Chondrocyte (in vitro differentiated cells): ENCODE results near the gene ITM2C. TPM values are rescaled to one million over a fixed set of nuclear protein-coding genes. Genes with fewer than 3 reads are reported as not detected.

Experiments
- DNase-seq: peaks from one replicate; pipeline ENCODE4 v3.0.0; 2021; ENCODE audit warnings: mixed read lengths, low spot score
- H3K27ac Mint-ChIP-seq: one replicate; pipeline ENCODE4 v1.8.0; 2021; ENCODE audit warnings: mild to moderate bottlenecking, moderate library complexity, mixed read lengths; ENCODE audit not compliant: unreplicated experiment
- H3K27me3 Mint-ChIP-seq: 2 replicates; pipeline ENCODE4 v1.8.0; 2021; ENCODE audit warnings: low read depth, mixed read lengths
- H3K36me3 Mint-ChIP-seq: 2 replicates; pipeline ENCODE4 v1.8.0; 2021; ENCODE audit warnings: low read depth, mixed read lengths
- H3K4me1 Mint-ChIP-seq: 2 replicates; pipeline ENCODE4 v1.8.0; 2021; ENCODE audit warnings: low read depth, mild to moderate bottlenecking, mixed read lengths
- H3K4me3 Mint-ChIP-seq: one replicate; pipeline ENCODE4 v1.8.0; 2021; ENCODE audit warnings: mild to moderate bottlenecking, moderate library complexity, mixed read lengths; ENCODE audit not compliant: unreplicated experiment
- H3K9me3 Mint-ChIP-seq: 2 replicates; pipeline ENCODE4 v1.8.0; 2021; ENCODE audit warnings: low read depth, mixed read lengths
- total RNA-seq: library from RNA; stranded (reverse); gene quantifications from 3 replicates; pipeline ENCODE4 v1.2.1, GENCODE V29; 2021
- TF ChIP-seq, protein P1 (sequence below): fragments of 200-600 bp; sonication (generic); IDR thresholded peaks from 2 replicates; pipeline ENCODE4 v1.5.0; 2021; ENCODE audit warnings: antibody characterized with exemption, mild to moderate bottlenecking, moderate library complexity

Gene ITM2C
- total RNA-seq, 1 donor from 2014 or later = 208 TPM

DNA sequence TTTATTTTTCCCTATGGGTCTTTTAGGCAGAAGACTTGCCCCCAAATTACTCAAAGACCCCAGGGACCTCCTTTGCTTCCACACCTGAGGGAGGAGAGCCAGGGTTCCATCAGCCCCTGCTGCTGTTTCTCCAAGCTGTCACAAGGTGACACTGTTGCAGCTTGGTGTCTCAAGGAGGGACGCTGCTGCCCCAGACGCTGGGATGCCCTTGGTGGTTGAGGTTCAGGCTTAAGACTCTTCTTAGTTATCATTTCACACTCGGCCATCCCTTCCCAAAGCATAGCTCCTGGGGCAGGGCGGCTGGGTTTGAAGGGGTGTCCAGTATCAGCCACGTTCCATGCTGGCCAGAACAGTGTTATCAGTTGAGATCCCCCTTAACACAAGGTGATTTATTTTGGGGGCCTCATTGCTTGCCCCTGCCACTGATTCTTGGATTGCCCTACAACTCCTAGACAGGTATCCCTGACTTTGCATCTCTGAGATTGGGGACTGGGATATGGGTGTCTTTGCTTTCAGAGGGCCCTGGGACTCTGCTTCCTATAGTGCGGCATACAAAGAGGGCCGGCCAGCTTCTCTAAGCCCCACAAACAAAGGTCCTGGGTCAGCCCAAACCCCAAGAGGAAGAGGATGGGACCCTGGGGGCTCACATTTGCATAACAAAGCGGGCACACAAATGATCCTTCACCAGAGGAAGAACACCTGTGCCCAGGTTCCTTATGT, 37.6 kb downstream of the ITM2C start:
- Mint-ChIP-seq H3K4me1 (no peaks in the 10 kb centered on the region), H3K36me3 (no peaks in the 10 kb centered on the region), H3K27ac (no peak overlapping the region), H3K9me3 (no peaks in the 10 kb centered on the region), H3K4me3 (no peak overlapping the region), H3K27me3 (peaks cover 19% of the 10 kb centered on the region)
- DNase-seq = no peak
- TF ChIP-seq, protein P1, sequence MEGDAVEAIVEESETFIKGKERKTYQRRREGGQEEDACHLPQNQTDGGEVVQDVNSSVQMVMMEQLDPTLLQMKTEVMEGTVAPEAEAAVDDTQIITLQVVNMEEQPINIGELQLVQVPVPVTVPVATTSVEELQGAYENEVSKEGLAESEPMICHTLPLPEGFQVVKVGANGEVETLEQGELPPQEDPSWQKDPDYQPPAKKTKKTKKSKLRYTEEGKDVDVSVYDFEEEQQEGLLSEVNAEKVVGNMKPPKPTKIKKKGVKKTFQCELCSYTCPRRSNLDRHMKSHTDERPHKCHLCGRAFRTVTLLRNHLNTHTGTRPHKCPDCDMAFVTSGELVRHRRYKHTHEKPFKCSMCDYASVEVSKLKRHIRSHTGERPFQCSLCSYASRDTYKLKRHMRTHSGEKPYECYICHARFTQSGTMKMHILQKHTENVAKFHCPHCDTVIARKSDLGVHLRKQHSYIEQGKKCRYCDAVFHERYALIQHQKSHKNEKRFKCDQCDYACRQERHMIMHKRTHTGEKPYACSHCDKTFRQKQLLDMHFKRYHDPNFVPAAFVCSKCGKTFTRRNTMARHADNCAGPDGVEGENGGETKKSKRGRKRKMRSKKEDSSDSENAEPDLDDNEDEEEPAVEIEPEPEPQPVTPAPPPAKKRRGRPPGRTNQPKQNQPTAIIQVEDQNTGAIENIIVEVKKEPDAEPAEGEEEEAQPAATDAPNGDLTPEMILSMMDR = peak; percentile 87

- Mint-ChIP-seq H3K4me1 (peaks cover 2% of the 10 kb centered on the region), H3K36me3 (no peaks in the 10 kb centered on the region), H3K9me3 (no peaks in the 10 kb centered on the region), H3K27me3 (peaks cover 19% of the 10 kb centered on the region), H3K27ac (no peak overlapping the region), H3K4me3 (no peak overlapping the region)
- TF ChIP-seq, protein P1 = no peak
- DNase-seq = peak; percentile 72
These were observed 38.7 kb downstream of the ITM2C start for GRCh38 chr2:230903231-230904150.

DNA sequence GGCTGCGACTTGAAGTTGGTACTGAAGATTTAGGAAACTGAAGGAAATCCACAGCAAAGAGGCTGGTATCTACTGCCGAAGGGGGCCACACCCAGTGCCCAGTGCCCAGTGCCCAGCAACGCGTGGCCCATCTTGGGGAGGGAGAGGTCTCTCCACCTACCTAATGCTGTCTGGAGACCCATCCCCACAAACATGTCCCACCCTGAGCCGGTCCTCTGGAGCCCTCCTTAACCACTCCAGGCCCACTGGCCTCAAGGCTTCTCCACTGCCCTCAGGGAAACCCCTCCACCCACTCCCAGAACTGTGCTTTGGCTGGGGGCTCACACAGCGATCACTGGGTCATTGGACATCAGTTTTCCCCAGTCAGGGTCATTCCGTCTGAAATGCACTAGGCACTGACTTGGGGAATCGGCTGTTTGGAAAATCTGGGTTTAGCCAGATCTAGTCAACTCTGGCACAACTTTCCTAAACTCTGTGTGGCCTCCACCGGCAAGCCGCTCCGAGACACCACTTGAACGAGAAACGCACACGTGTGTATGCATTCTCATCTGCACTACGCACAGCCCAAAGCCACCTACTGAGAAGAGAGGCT, 40.2 kb downstream of the ITM2C start:
- TF ChIP-seq, protein P1 = no peak
- Mint-ChIP-seq H3K27me3 (peaks cover 14% of the 10 kb centered on the region), H3K4me3 (no peak overlapping the region), H3K9me3 (no peaks in the 10 kb centered on the region), H3K36me3 (no peaks in the 10 kb centered on the region), H3K27ac (no peak overlapping the region), H3K4me1 (peaks cover 4% of the 10 kb centered on the region)
- peak; percentile 57 for DNase-seq

GRCh38 chr2:230905448-230906421, 41.0 kb downstream of the ITM2C start:
- H3K4me1 Mint-ChIP-seq = peaks cover 4% of the 10 kb centered on the region
- TF ChIP-seq, protein P1 = no peak
- no peaks in the 10 kb centered on the region for H3K36me3 Mint-ChIP-seq
- peak; percentile 72 for DNase-seq
- no peak overlapping the region for H3K4me3 Mint-ChIP-seq
- H3K27me3 Mint-ChIP-seq = peaks cover 10% of the 10 kb centered on the region
- no peaks in the 10 kb centered on the region for H3K9me3 Mint-ChIP-seq
- H3K27ac Mint-ChIP-seq = no peak overlapping the region
